ENCODE measurements around the gene FBXO24.
"Not testable (repeated sequence)": the region's sequence is repeated elsewhere in the genome, so short reads cannot be mapped to it uniquely, and the experiment has no call there.

Gene FBXO24

GRCh38 chr7:100561491-100562194 lies 24.5 kb upstream of the FBXO24 start:
- DNase-seq: no peak

DNA sequence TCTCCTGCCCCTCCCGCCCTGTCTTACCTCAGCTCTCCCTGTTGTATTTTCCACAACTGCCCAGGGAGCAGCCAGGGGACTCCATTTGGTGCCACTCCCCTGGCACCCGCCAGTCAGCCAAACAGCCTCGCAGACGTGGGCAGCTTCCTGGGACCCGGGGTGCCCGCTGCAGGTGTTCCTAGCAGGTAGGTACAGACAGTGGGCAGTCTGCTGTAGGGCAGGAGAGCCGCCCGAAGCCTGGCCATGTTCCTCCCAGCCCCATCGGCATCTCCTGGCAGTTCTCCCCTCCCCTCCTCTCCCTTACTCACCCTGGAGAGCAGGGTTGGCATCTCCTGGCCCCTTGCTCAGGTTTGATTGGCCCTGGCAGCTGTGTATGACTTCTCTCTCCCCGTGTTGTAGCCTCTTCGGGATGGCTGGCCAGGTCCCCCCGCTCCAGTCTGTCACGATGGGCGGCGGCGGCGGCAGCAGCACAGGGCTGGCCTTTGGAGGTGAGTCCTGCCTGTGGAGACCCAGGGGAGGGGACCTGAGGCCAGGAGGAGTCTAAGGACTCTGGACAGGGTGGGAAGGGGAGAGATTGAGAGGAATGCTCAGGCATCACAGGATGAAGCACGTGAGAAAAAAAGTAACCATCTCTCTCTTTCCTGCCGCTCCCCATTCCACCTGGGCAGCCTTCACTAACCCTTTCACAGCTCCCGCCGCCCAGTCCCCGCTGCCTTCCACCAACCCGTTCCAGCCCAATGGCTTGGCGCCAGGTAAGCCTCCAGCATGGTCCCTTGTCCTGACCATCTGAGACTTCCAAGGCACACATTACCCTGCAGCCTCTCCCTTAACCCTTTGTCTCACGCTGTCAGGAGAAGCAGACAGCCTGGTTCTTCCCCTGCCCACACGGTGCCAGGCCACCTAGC lies 23.7 kb upstream of the FBXO24 start:
- DNase-seq: no peak

GRCh38 chr7:100563100-100563564 lies 23.0 kb upstream of the FBXO24 start:
- no peak for DNase-seq

- peak; percentile 88 for DNase-seq
Observed at GRCh38 chr7:100563809-100564400, 22.2 kb upstream of the FBXO24 start.

DNA sequence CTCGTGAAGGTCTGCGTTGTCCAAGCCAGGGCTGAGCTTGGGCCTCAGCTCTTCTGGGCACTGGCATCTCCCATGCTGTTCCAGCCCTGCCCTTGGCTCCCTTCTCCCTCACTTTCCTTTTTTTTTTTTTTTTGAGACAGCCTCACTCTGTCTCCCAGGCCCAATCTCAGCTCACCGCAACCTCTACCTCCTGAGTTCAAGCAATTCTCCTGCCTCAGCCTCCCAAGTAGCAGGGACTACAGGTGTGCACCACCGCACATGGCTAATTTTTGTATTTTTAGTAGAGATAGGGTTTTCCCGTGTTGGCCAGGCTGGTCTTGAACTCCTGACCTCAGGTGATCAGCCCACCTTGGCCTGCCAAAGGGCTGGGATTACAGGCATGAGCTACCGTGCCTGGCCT lies 21.7 kb upstream of the FBXO24 start:
- DNase-seq: not testable (repeated sequence)

DNA sequence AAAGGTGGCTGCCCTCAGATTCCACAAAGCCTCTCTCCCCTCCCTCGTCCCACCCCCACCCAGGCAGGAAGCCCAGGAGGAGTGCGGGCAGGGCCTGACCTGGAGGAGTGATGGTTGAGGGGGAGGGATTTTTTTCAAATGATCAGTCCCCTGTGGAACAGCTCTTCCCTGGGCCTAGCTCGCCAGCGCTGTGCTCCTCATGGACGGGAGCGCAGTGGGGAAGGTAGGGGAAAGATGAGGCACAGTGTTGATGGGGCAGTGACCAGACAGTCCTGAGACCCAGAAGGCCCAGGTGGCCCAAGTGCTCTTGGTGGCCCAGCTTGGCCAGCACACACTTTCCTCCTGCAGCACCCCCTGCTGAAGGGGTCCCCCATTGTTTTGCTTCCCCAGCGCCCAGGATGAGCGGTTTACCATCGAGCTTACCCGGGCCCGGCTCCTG lies 21.0 kb upstream of the FBXO24 start:
- no peak for DNase-seq

DNA sequence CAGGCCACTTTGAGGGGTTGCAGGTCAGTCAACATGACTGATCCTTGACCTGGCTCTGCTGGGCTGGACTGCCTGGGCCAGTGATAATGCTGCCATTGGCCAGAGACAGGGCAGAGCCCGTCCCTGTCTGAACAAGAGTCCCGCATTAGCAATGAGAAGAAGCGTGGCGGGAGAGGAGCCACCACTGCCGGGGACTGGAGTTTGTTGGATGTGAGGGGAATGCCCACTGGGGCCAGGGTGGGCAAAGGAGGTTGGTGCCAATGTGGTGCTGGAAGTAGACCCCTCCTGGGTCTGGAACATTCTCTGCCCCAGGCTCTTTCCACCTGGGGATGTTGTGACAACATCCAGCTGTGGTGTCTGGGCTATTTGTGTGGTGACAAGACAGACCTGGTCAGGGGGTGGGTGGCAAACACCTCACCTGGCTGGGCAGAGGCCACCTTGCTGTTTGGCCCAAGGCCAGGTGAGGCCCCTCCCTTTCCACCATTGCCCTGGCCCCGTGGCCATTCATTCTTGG lies 20.1 kb upstream of the FBXO24 start:
- no peak for DNase-seq

DNA sequence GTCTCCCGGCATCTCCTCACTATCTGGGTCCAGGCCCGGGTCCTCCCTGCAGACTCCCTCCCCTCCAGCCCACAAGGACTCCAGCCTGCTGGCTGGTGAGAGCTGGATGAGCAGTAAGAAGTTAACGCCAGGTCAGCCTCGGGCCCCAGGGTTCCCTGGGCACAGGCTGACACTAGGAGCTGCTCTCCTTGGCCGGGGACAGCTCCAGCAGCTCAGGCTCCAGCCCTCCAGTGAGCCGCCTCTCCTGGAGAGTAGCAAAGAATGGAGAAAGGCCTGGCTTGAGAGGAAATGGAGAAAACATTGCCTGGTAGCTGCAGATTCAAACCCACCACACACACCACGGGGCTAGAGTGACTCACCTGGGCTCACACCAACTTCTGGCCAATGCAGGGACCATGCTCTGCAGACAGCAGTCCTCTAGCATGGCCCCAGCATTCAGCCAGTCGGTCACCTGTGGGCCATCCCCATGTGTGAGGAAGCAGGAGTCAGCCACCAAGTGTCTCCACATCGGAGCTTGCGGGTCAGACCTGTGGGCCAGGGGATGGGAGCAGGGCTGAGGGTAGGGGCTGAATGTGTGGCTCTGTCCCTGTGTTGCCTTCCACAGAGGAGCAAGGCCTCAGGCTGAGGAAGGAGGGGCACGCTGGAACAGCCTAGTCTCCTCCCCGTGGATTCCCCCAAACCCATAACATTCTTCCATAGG lies 18.9 kb upstream of the FBXO24 start:
- DNase-seq: no peak

GRCh38 chr7:100567751-100568175 lies 18.4 kb upstream of the FBXO24 start:
- no peak for DNase-seq

DNA sequence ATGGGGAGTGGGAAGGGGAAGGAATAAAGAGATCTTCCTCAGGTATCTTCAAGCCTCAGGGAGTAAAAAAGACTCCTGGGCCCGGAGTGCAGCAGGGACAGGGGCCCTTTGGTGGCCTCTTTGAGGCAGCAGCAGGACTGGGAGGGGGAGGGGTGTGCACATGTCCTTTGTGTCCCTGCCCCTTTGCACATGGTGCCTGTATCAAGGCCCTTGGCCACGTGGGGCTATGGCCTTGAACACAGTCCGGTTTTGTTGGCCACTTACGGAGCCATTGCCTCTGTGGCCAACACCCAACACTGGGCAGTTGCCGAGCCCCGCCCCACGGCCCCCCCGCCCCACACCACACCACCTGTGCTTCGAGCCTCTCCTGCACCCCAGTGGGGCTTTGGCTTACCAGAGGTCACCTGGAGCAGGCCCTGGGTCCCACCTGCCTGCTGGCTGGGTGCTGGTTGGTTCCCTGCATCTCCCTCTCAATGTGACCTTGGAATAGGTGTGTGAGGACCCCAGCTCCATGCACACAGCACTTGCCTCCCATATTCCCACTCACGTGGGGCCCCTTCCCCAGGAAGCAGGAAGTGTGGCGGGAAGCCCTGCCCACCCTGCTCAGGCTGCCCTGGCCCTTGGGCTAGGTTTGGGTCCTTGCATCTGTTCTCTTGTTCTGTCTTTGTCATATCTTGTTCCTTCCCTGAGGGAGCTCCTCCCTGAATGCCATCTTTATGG lies 17.8 kb upstream of the FBXO24 start:
- no peak for DNase-seq

DNA sequence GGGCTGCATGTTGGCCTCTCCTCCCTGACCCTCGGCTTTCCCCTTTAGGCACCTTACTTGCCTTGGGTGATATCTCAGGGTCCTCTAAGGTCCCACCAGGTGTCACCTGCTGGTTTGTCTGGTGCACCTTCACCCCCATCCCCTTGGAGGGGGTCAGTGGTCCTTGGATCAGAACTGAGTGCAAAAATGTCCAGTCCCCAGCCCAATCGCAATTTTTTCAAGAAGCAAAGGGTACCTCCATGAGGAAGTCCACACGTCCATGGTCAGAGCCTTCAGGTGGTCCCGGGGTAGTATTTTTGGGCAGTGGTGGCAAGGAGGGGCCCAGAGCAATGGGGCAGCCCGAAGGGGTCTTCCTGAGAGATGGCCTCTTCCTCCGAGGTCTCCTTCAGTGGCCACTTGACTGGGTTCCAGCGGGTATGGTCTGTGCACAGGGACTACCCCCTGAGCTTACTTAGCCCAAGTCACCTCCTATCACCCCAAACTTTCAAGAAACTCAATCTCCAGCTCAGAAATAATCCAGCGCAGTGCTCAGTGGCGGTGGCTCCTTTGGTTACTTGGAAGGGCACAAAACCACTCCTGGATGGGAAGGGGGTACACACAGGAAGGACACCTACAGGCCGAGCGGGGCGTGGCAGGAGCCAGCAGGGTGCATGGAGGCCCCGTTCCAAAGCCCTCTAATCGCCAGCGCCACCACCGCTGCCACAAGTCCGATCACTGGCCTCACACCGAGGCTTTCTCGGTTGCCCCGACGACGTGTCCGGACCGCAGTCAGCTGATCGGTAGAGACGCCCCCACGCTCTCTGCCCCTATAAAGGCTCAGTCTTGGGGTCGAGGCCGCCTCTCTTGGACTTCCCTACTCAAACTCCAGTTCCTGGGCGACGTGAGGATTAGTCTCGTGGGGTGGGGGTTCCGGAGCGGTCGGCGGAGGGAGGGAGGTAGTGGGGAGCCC lies 17.0 kb upstream of the FBXO24 start:
- DNase-seq: peak; percentile 80

DNA sequence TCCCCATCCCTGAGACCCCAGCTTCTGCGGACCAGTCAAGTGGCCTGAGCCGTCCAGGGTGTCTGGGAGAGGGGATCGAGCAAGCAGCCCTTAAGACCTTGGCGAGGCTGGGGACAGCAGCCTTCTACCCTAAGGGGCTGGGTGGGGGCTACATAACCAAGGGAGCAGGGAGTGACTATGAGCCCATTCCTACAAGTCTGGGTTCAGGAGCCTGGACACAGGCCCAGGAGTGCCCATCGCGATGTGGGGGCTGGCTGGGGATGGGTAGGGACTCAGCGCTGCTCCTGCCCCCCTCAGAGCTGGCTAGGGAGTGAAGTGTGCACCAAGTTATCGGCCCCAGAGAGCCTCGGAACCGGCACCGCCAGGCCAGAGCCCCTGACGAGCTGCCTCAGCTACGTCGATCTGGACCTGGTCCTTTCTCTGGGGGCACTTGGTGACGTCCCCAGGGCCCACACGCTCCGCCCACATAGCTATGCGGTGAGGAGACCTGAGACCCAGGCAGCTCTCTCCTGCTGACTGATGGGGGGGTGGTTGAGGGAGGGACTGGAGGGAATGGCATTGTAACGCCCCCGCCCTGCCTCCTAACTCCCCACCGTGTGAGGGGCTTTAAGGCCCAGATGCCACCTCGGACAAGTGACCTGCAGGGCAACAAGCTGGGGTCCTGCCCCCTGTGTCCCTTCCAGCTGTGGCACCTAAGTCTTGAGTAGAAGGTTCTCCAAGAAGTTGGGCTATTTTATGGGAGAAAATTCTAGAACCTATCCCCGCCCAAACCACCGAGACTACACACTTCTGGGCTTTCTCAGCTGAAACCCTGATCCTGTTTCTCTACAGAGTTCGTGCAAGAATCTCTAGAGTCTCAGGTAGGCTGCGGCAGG lies 14.9 kb upstream of the FBXO24 start:
- DNase-seq: peak; percentile 40

DNA sequence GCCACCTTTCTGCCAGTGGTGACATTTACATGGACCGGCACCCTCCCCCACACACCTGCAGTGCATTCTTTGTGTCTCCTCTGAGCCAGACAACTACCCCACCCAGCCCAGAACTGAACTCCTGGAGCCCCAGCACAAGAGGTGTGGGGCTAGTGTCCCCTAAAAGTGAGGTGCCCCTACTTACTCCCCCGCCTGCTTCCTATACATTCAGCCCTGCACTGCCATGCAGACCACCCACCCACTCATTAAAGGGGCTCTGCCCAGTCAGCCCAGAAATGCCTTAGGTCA lies 14.4 kb upstream of the FBXO24 start:
- DNase-seq: no peak

DNA sequence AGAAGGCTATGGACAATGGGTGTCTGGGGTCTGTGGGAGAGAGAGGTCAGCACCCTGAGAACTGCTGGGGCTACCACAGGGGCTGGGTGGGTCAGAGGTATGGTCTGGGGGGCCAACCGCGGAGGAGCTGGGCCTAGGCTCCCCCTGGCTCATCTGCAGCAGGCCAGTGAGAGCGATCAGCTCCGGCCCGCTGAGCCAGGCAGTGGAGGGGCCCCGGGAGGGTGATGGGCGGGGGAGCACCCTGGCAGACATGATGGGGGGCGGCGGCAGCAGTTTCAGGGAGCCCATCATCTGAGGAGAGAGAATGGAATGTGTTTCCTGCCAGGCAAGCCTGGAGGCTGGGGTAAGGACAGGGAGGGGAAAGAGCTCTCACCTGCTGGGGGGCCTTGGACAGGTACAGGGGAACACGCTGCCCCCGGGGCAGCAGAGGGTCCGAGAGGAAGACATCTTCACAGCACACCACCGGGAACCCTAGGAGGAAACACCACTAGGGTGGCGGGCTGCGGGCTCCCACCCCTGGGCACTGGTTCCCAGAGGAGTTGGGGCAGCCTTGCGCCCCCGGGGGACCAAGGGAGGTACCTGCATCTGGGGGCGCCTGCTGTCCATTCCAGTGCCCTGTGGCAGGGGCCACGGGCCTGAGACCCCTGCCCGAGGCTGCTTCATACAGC lies 13.7 kb upstream of the FBXO24 start:
- DNase-seq: no peak

- DNase-seq: no peak
Observed at GRCh38 chr7:100572949-100573675, 13.0 kb upstream of the FBXO24 start.

DNA sequence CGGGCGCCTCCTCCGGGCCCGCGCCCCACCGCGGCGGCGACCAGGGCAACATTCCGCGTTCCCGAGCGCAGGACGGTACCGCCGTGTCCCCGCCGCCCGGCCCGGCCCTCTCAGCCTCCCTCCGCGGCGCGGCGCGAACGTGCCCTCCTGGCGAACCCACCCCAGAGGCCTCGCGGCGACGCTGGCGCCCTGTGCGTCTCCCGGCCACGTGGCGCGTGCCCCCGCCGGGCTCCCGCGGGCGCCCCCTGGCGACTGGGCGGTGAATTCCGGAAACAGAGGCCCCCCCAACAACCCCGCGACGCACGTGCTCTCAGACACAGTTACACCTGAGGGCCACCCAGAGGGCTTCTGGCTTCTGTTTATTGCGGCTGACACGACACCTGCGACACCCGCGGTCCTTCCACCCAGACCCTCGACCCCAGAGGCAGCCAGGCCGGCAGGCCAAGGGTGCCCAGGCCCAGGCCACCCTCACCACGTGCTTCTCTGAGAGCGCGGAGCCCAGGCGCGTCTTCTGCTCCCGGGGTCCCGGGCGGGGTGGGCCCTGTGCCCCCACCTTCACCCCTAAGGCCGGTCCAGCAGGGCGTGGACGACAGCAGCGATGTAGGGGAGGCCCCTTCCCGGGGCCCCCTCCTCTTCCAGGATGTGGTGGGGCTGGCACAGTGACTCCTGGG lies 12.3 kb upstream of the FBXO24 start, which contains the start of gene SAP25:
TSS of gene SAP25 (minus strand) at position 210 of the 671 bp plus-strand sequence. CDS start at position 52, 158 bp downstream.
- no peak for DNase-seq

DNA sequence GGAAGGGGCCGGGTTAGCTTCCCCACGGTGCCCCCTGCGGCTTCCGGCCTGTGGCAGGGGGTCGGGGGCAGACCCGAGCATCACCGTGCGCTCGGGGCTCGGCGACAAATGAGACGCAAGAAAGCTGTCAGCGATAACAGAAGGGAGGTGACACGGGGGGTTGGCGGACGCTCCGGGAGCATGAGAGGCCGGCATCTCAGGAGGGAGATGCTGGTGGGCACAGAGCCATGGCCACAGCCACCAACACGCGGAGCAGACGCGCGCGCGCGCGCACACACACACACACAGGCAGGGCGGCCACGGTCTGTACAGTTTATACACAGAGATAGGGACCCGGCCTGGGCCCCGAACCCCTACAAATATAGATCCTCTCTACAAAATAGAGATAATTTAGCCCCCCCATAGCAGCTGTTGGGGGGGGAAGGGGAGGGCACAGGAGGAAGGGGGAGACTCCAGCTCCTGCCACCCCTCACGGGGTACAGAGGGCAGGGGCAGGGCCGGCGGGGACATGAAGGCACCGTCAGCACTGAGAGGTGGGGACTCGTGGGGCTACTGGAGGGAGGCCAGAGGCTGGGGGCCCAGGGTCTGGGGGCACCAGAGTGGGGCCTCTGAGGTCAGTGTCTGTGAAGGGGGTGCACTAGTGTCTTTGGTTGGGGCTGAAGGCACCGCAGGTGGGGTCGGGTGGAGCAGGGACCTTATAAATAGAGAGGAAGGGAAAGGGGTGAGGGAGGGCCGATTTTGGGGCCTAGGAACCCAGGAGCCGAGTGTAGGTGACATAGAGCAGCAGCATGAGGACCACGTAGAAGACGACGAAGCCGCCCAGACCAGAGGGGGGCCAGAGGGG lies 11.5 kb upstream of the FBXO24 start:
- no peak for DNase-seq

All from eye (tissue), 1 donor.